Liver (tissue), 9 donors: ENCODE data around the gene CEACAM1. TPM values are rescaled to one million over a fixed set of nuclear protein-coding genes. Genes with fewer than 3 reads are reported as not detected.
A peak's percentile ranks its signal among the peaks of the same experiment; 100 is the strongest.

Source experiments
- DNase-seq: peaks from one replicate; pipeline ENCODE4 v3.0.0-alpha.2; 2017; ENCODE audit warnings: low spot score
- H3K27ac ChIP-seq, 2 donors: one replicate each; pipeline ENCODE4 v1.7.0; 2013; ENCODE audit warnings: inconsistent platforms in 2 of 2, low read length in 2 of 2, control low read depth in 1 of 2, low read depth in 1 of 2, mild to moderate bottlenecking in 1 of 2
- H3K27me3 ChIP-seq, 4 donors: one replicate each; pipeline versions ENCODE4 v1.6.1 to v1.7.0; 2013; ENCODE audit warnings: low read length in 3 of 4, inconsistent platforms in 1 of 4, mild to moderate bottlenecking in 1 of 4, moderate library complexity in 1 of 4; ENCODE audit not compliant: control insufficient read depth in 4 of 4, insufficient read depth in 4 of 4
- H3K36me3 ChIP-seq, 4 donors: one replicate each; pipeline versions ENCODE4 v1.6.1 to v1.7.0; 2013; ENCODE audit warnings: low read length in 3 of 4, mild to moderate bottlenecking in 3 of 4, low read depth in 1 of 4, moderate library complexity in 1 of 4; ENCODE audit not compliant: control insufficient read depth in 4 of 4, insufficient read depth in 3 of 4
- H3K4me1 ChIP-seq, 4 donors: one replicate each; pipeline versions ENCODE4 v1.6.1 to v1.7.0; 2013; ENCODE audit warnings: low read length in 3 of 4, mild to moderate bottlenecking in 3 of 4, moderate library complexity in 1 of 4; ENCODE audit not compliant: control insufficient read depth in 4 of 4, insufficient read depth in 4 of 4
- H3K4me3 ChIP-seq, 3 donors: one replicate each; pipeline versions ENCODE4 v1.6.1 to v1.7.0; 2013; ENCODE audit warnings: low read length in 3 of 3, control low read depth in 1 of 3, low read depth in 1 of 3, mild to moderate bottlenecking in 1 of 3
- H3K9ac ChIP-seq, 2 donors: one replicate each; pipeline ENCODE4 v1.7.0; 2013; ENCODE audit warnings: low read length in 2 of 2, mild to moderate bottlenecking in 2 of 2, moderate library complexity in 2 of 2, control low read depth in 1 of 2, low read depth in 1 of 2
- H3K9me3 ChIP-seq, 4 donors: one replicate each; pipeline versions ENCODE4 v1.6.1 to v1.7.0; 2013; ENCODE audit warnings: low read length in 3 of 4; ENCODE audit not compliant: control insufficient read depth in 4 of 4
- ATF3 ChIP-seq: IDR thresholded peaks from 2 replicates; pipeline ENCODE4 v1.6.1; 2016; ENCODE audit warnings: antibody characterized with exemption
- CTCF ChIP-seq: fragments of 150-350 bp; IDR thresholded peaks from 2 replicates; pipeline ENCODE4 v1.5.1; 2017; ENCODE audit warnings: improper control_type of control experiment, low read depth, low read length; ENCODE audit not compliant: missing input control
- EGR1 ChIP-seq, 2 donors: IDR thresholded peaks; 2 replicates each; pipeline ENCODE4 v1.6.1; 2016 to 2018; ENCODE audit warnings: antibody characterized with exemption in 2 of 2, low read depth in 2 of 2
- FOXA1 ChIP-seq: IDR thresholded peaks from 2 replicates; pipeline ENCODE4 v1.6.1; 2016; ENCODE audit warnings: antibody characterized with exemption
- FOXA2 ChIP-seq: IDR thresholded peaks from 2 replicates; pipeline ENCODE4 v1.6.1; 2016; ENCODE audit warnings: antibody characterized with exemption
- GABPA ChIP-seq, 2 donors: IDR thresholded peaks in 1 of 2; conservative IDR thresholded peaks in 1 of 2; 2 replicates each; pipeline ENCODE4 v1.6.1; 2016; ENCODE audit warnings: antibody characterized with exemption in 2 of 2, mild to moderate bottlenecking in 1 of 2, moderate library complexity in 1 of 2
- HNF4A ChIP-seq, 2 donors: conservative IDR thresholded peaks; 2 replicates each; pipeline ENCODE4 v1.6.1; 2016; ENCODE audit warnings: antibody characterized with exemption in 2 of 2, mild to moderate bottlenecking in 2 of 2
- HNF4G ChIP-seq: IDR thresholded peaks from 2 replicates; pipeline ENCODE4 v1.6.1; 2016; ENCODE audit warnings: antibody characterized with exemption
- JUND ChIP-seq, 2 donors: IDR thresholded peaks; 2 replicates each; pipeline ENCODE4 v1.6.1; 2016; ENCODE audit warnings: antibody characterized with exemption in 2 of 2
- MAX ChIP-seq: IDR thresholded peaks from 2 replicates; pipeline ENCODE4 v1.6.1; 2016; ENCODE audit warnings: antibody characterized with exemption
- NR2F2 ChIP-seq: IDR thresholded peaks from 2 replicates; pipeline ENCODE4 v1.6.1; 2016; ENCODE audit warnings: antibody characterized with exemption
- RAD21 ChIP-seq, 2 donors: IDR thresholded peaks; 2 replicates each; pipeline ENCODE4 v1.6.1; 2016; ENCODE audit warnings: antibody characterized with exemption in 2 of 2, mild to moderate bottlenecking in 2 of 2
- REST ChIP-seq: IDR thresholded peaks from 2 replicates; pipeline ENCODE4 v1.6.1; 2016; ENCODE audit warnings: antibody characterized with exemption, mild to moderate bottlenecking
- RXRA ChIP-seq, 2 donors: IDR thresholded peaks; 2 replicates each; pipeline ENCODE4 v1.6.1; 2017 to 2018; ENCODE audit warnings: antibody characterized with exemption in 2 of 2, mild to moderate bottlenecking in 1 of 2
- SP1 ChIP-seq: IDR thresholded peaks from 2 replicates; pipeline ENCODE4 v1.6.1; 2018; ENCODE audit warnings: antibody characterized with exemption, mild to moderate bottlenecking
- YY1 ChIP-seq: IDR thresholded peaks from 2 replicates; pipeline ENCODE4 v1.6.1; 2016; ENCODE audit warnings: antibody characterized with exemption, mild to moderate bottlenecking
- ZBTB33 ChIP-seq: IDR thresholded peaks from 2 replicates; pipeline ENCODE4 v1.6.1; 2016; ENCODE audit warnings: antibody characterized with exemption
- WGBS: extraction: QIAGEN DNeasy Blood & Tissue Kit; methylation state at CpG from one replicate; pipeline ENCODE4 v1.1.7; 2013; 5-methylcytosine and 5-hydroxymethylcytosine counted together
- polyA plus RNA-seq, 2 donors: library from polyadenylated mRNA; stranded (reverse) in 1 of 2; unstranded in 1 of 2; fragments of 200-250 nt in 1 of 2; fragments of >200 nt in 1 of 2; fragmentation: Nextera tagmentation in 1 of 2; extraction: Ambion mirVana in 1 of 2; gene quantifications; one replicate each; pipeline versions ENCODE4 v1.2.1 to v1.2.3, GENCODE V29; 2013 to 2015
- total RNA-seq, 2 donors: library from RNA; depleted of rRNA; stranded (reverse); fragments of >200 nt; gene quantifications; one replicate each; pipeline ENCODE4 v1.2.3, GENCODE V29; 2014
- donor health status: healthy.
- donor health status: healthy.
- donor health status: healthy.
- donor health status: healthy.
- donor health status: healthy.

Gene CEACAM1
- total and polyA plus RNA-seq, 4 donors = 8.3 to 36.7 (median 26.8) TPM

- no peaks in the 10 kb centered on the region for H3K27me3 ChIP-seq
- 93% methylated on average over 3 of the region's 3 CpGs for WGBS
- H3K4me1 ChIP-seq = peaks cover 0 to 26% (median 19%) of the 10 kb centered on the region in 4 donors
- DNase-seq = no peak
- H3K36me3 ChIP-seq = no peaks in the 10 kb centered on the region
- no peak overlapping the region for H3K9ac ChIP-seq
- TF ChIP-seq YY1 = no peak
- no peak for TF ChIP-seq NR2F2
- TF ChIP-seq REST = no peak
- no peak for TF ChIP-seq FOXA2
- no peak for TF ChIP-seq ZBTB33
- TF ChIP-seq FOXA1 = no peak
- TF ChIP-seq SP1 = no peak
- TF ChIP-seq CTCF = no peak
- no peak for TF ChIP-seq GABPA (IDR thresholded peaks at IDR 0.05 in 1 of 2, conservative IDR thresholded peaks at IDR 0.05 in 1 of 2)
- TF ChIP-seq JUND (IDR thresholded peaks at IDR 0.05) = no peak
- TF ChIP-seq HNF4A (conservative IDR thresholded peaks at IDR 0.05) = no peak
- no peak for TF ChIP-seq MAX
- TF ChIP-seq HNF4G = no peak
- TF ChIP-seq EGR1 (IDR thresholded peaks at IDR 0.05; ENCODE audit: low read depth in 2 of 2) = no peak
- no peak for TF ChIP-seq ATF3
- no peak overlapping the region for H3K27ac ChIP-seq
- no peaks in the 10 kb centered on the region for H3K9me3 ChIP-seq
- no peak overlapping the region for H3K4me3 ChIP-seq
Measured at GRCh38 chr19:42531313-42531712, 3.0 kb upstream of the CEACAM1 start.

GRCh38 chr19:42529248-42529764 is 1.0 kb upstream of the CEACAM1 start:
- H3K9me3 ChIP-seq = no peaks in the 10 kb centered on the region
- peaks cover 0 to 40% (median 26%) of the 10 kb centered on the region in 4 donors for H3K4me1 ChIP-seq
- 34% methylated on average over 3 of the region's 3 CpGs for WGBS
- H3K36me3 ChIP-seq = peaks cover 0 to 2% (median 0%) of the 10 kb centered on the region in 4 donors
- no peaks in the 10 kb centered on the region for H3K27me3 ChIP-seq
- TF ChIP-seq RXRA (IDR thresholded peaks at IDR 0.05) (peak; percentile 61 to 79), CTCF (peak; percentile 98), RAD21 (IDR thresholded peaks at IDR 0.05) (peak; percentile 97 to 98), YY1 (no peak), SP1 (no peak), NR2F2 (peak; percentile 37), HNF4A (conservative IDR thresholded peaks at IDR 0.05) (peak in 1 of 2 donors; percentile 40)
- peak overlapping the region; percentile 50 to 65 (median 52) for H3K4me3 ChIP-seq
- DNase-seq = peak; percentile 71
- peak overlapping the region; percentile 83 to 85 for H3K9ac ChIP-seq
- peak overlapping the region; percentile 94 to 95 for H3K27ac ChIP-seq
